ENCODE results near the gene ZNF442. TPM values are rescaled to one million over a fixed set of nuclear protein-coding genes. Genes with fewer than 3 reads are reported as not detected.
"Not testable (repeated sequence)": the region's sequence is repeated elsewhere in the genome, so short reads cannot be mapped to it uniquely, and the experiment has no call there.

ZNF442 gene
- total RNA-seq (2022) (0.44 and 0.49 TPM in 2 replicates), Bru-seq, nascent RNA (percentile 31 among the genes with signal in this experiment), BruChase-seq, experiment 1, labeled RNA remaining after a 6-hour chase (percentile 16 among the genes with signal in this experiment), BruChase-seq, experiment 2, labeled RNA remaining after a 2-hour chase (percentile 19 among the genes with signal in this experiment)
- long read RNA-seq = 0 reads

- no peaks in the 10 kb centered on the region for H3K27me3 Mint-ChIP-seq (ENCODE audit: insufficient read depth, unreplicated experiment)
- peak within 1 kb of the TSS; percentile 82 for H3K4me3 Mint-ChIP-seq (ENCODE audit: unreplicated experiment)
- no peak within 1 kb of the TSS for H3K27ac Mint-ChIP-seq (ENCODE audit: low read depth, unreplicated experiment)
- H3K36me3 Mint-ChIP-seq (ENCODE audit: insufficient read depth, unreplicated experiment) = no peaks in the 10 kb centered on the region
- ChIA-PET POLR2A (interaction anchor here (0.6 to 1.7 kb wide), 5 partner anchors 32 to 742 kb away, joined by 3 to 11 read pairs (median 5); partner anchors contain the start of genes ZNF136, ZNF44 and ZNF563), CTCF (interaction anchor here (0.5 to 1.1 kb wide), 5 partner anchors 8 to 294 kb away, joined by 3 to 4 read pairs (median 4); partner anchors contain the start of gene ZNF563)
- TF ChIP-seq CTCF (IDR thresholded peaks at IDR 0.05; ENCODE audit: unreplicated experiment) = no peak
- peak; percentile 3 for DNase-seq (ENCODE audit: unreplicated experiment)
- no peaks in the 10 kb centered on the region for H3K4me1 Mint-ChIP-seq (ENCODE audit: insufficient read depth, unreplicated experiment)
- no TSS peak for BruUV-seq (replicated peaks)
- intact Hi-C loops (cut with micrococcal nuclease) = no loop called here
- peaks cover 16% of the 10 kb centered on the region for H3K9me3 Mint-ChIP-seq (ENCODE audit: unreplicated experiment)
Observed at GRCh38 chr19:12365236-12366162, at the start of gene ZNF442. ZNF442 (minus strand) TSS chr19:12365683; CDS start chr19:12363631, 2,052 bp downstream.

GRCh38 chr19:12411893-12412292 lies 46.4 kb upstream of the ZNF442 start:
- Mint-ChIP-seq H3K9me3 (ENCODE audit: unreplicated experiment) (peaks cover 10% of the 10 kb centered on the region), H3K27ac (ENCODE audit: low read depth, unreplicated experiment) (no peak overlapping the region), H3K4me1 (ENCODE audit: insufficient read depth, unreplicated experiment) (no peaks in the 10 kb centered on the region), H3K4me3 (ENCODE audit: unreplicated experiment) (no peak overlapping the region), H3K27me3 (ENCODE audit: insufficient read depth, unreplicated experiment) (no peaks in the 10 kb centered on the region), H3K36me3 (ENCODE audit: insufficient read depth, unreplicated experiment) (no peaks in the 10 kb centered on the region)
- no peak for DNase-seq (ENCODE audit: unreplicated experiment)
- no peak for TF ChIP-seq CTCF (IDR thresholded peaks at IDR 0.05; ENCODE audit: unreplicated experiment)
- ChIA-PET CTCF (no interaction called here), POLR2A (interaction anchor here (0.6 kb wide), 1 partner anchor 183 kb away, joined by 3 read pairs; no protein-coding TSS in a partner anchor)
- intact Hi-C loops (cut with micrococcal nuclease) = no loop called here
- BruUV-seq (replicated peaks) = no TSS peak

- Mint-ChIP-seq H3K4me1 (ENCODE audit: insufficient read depth, unreplicated experiment) (no peaks in the 10 kb centered on the region), H3K27me3 (ENCODE audit: insufficient read depth, unreplicated experiment) (no peaks in the 10 kb centered on the region), H3K27ac (ENCODE audit: low read depth, unreplicated experiment) (peak within 1 kb of the TSS; percentile 69), H3K36me3 (ENCODE audit: insufficient read depth, unreplicated experiment) (no peaks in the 10 kb centered on the region), H3K4me3 (ENCODE audit: unreplicated experiment) (peak within 1 kb of the TSS; percentile 87), H3K9me3 (ENCODE audit: unreplicated experiment) (no peaks in the 10 kb centered on the region)
- TSS peak; percentile 22 for BruUV-seq (replicated peaks)
- intact Hi-C loops (cut with micrococcal nuclease) = loop anchor here (2.0 kb wide), 4 partner anchors 40 to 150 kb away; partner anchors contain the start of genes ZNF443, ZNF563 and ZNF564
- TF ChIP-seq CTCF (IDR thresholded peaks at IDR 0.05; ENCODE audit: unreplicated experiment) = no peak
- DNase-seq (ENCODE audit: unreplicated experiment) = peak; percentile 99
- ChIA-PET POLR2A (interaction anchor here (0.6 to 3.2 kb wide), 16 partner anchors 25 to 261 kb away, joined by 3 to 21 read pairs (median 5); partner anchors contain the start of genes ZNF136, ZNF20, ZNF44 and ZNF443), CTCF (interaction anchor here (0.6 to 0.9 kb wide), 4 partner anchors 39 to 163 kb away, joined by 3 to 4 read pairs (median 3); no protein-coding TSS in a partner anchor)
Observed at GRCh38 chr19:12400633-12401502, 35.4 kb upstream of the ZNF442 start, which contains the start of gene ZNF799. ZNF799 (minus strand) TSS chr19:12401271; CDS start chr19:12401070, 201 bp downstream.

- H3K9me3 Mint-ChIP-seq (ENCODE audit: unreplicated experiment); CTCF ChIA-PET; H3K27me3 Mint-ChIP-seq (ENCODE audit: insufficient read depth, unreplicated experiment); BruUV-seq (replicated peaks); H3K36me3 Mint-ChIP-seq (ENCODE audit: insufficient read depth, unreplicated experiment); H3K4me1 Mint-ChIP-seq (ENCODE audit: insufficient read depth, unreplicated experiment): not testable (repeated sequence)
- Mint-ChIP-seq H3K4me3 (ENCODE audit: unreplicated experiment) (peak overlapping the region; percentile 87), H3K27ac (ENCODE audit: low read depth, unreplicated experiment) (peak overlapping the region; percentile 69)
- intact Hi-C loops (cut with micrococcal nuclease) = loop anchor here (2.0 kb wide), 4 partner anchors 41 to 151 kb away; partner anchors contain the start of genes ZNF443, ZNF563 and ZNF564
- POLR2A ChIA-PET = interaction anchor here (0.8 to 3.2 kb wide), 7 partner anchors 40 to 211 kb away, joined by 3 to 21 read pairs (median 7); partner anchors contain the start of genes ZNF44, ZNF443, ZNF490 and ZNF563
- peak; percentile 29 for DNase-seq (ENCODE audit: unreplicated experiment)
Observed at GRCh38 chr19:12399901-12400632, 34.6 kb upstream of the ZNF442 start.

GRCh38 chr19:12391148-12391547 lies 25.7 kb upstream of the ZNF442 start:
- H3K9me3 Mint-ChIP-seq (ENCODE audit: unreplicated experiment); BruUV-seq (replicated peaks); intact Hi-C loops (cut with micrococcal nuclease); POLR2A ChIA-PET; H3K4me3 Mint-ChIP-seq (ENCODE audit: unreplicated experiment); H3K27me3 Mint-ChIP-seq (ENCODE audit: insufficient read depth, unreplicated experiment); H3K27ac Mint-ChIP-seq (ENCODE audit: low read depth, unreplicated experiment); H3K4me1 Mint-ChIP-seq (ENCODE audit: insufficient read depth, unreplicated experiment); DNase-seq (ENCODE audit: unreplicated experiment): not testable (repeated sequence)
- peaks cover 13% of the 10 kb centered on the region for H3K36me3 Mint-ChIP-seq (ENCODE audit: insufficient read depth, unreplicated experiment)
- CTCF ChIA-PET = interaction anchor here (0.6 kb wide), 1 partner anchor 1268 kb away, joined by 4 read pairs; no protein-coding TSS in a partner anchor
